A549 (cell line): ENCODE data around the gene MACROD1. TPM values are rescaled to one million over a fixed set of nuclear protein-coding genes. Genes with fewer than 3 reads are reported as not detected.

Source experiments
- ATAC-seq, 2 experiments: fragments of 200-7000 bp in 1 of 2; fragments of >200 bp in 1 of 2; cut with Nextera tagmentation in 1 of 2; cut with Tn5 transposase in 1 of 2; 3 replicates each; pipeline versions ENCODE4 v1.8.0 to v1.9.1; 2018 to 2020; ENCODE audit warnings: mild to moderate bottlenecking in 1 of 2, moderate library complexity in 1 of 2
- CTCF ChIA-PET: fragments of 300-600 bp; sonication (Branson Sonifier 250); formaldehyde crosslinking; extraction: SDS; loops from one replicate; lab custom pipeline; 2021; ENCODE audit warnings: antibody characterized with exemption, inconsistent platforms; lab: Yijun Ruan, JAX
- POLR2A ChIA-PET: fragments of 350-600 bp; formaldehyde crosslinking; extraction: SDS; loops from one replicate; lab custom pipeline; 2021; ENCODE audit warnings: antibody characterized with exemption, inconsistent platforms; lab: Yijun Ruan, JAX
- DNase-seq, 2 experiments: peaks; one replicate each; pipeline versions ENCODE4 v3.0.0 to v3.0.0-alpha.2; 2011 to 2016; ENCODE audit warnings: low read depth in 1 of 2, low spot score in 1 of 2
- FAIRE-seq: peaks from 2 replicates; lab custom pipeline; 2011; peaks lifted over from hg19 to GRCh38; lab: Jason Lieb, UNC
- H3K27ac ChIP-seq, 2 experiments: fragments of >200 bp; sonication (Bioruptor Twin); formaldehyde crosslinking; 3 replicates each; pipeline ENCODE4 v1.5.1; 2016 to 2017
- H3K4me1 ChIP-seq: fragments of >200 bp; sonication (Bioruptor Twin); formaldehyde crosslinking; 3 replicates; pipeline ENCODE4 v1.6.1; 2016
- H3K4me2 ChIP-seq: fragments of >200 bp; sonication (Bioruptor Twin); formaldehyde crosslinking; 3 replicates; pipeline ENCODE4 v1.6.1; 2016
- H3K4me3 ChIP-seq: fragments of >200 bp; sonication (Bioruptor Twin); formaldehyde crosslinking; 3 replicates; pipeline ENCODE4 v1.5.1; 2016
- H3K9me3 ChIP-seq: fragments of >200 bp; sonication (Bioruptor Twin); formaldehyde crosslinking; 3 replicates; pipeline ENCODE4 v1.6.1; 2016
- CEBPB ChIP-seq, 2 experiments: fragments of >200 bp in 1 of 2; sonication (Bioruptor Twin) in 1 of 2; formaldehyde crosslinking in 1 of 2; IDR thresholded peaks; 2 replicates each; pipeline ENCODE4 v1.6.1; 2012 to 2016
- CTCF ChIP-seq: fragments of >200 bp; sonication (Bioruptor Twin); formaldehyde crosslinking; IDR thresholded peaks from 3 replicates; pipeline ENCODE4 v1.5.1; 2016
- E2F6 ChIP-seq: IDR thresholded peaks from 2 replicates; pipeline ENCODE4 v1.6.1; 2012; ENCODE audit warnings: low read depth, borderline replicate concordance
- EHMT2 ChIP-seq: fragments of 200-600 bp; sonication (generic); IDR thresholded peaks from 2 replicates; pipeline ENCODE4 v1.6.1; 2016; ENCODE audit warnings: antibody characterized with exemption, low read depth, mild to moderate bottlenecking, moderate library complexity
- KDM1A ChIP-seq: fragments of 200-600 bp; sonication (generic); IDR thresholded peaks from 2 replicates; pipeline ENCODE4 v1.6.1; 2016; ENCODE audit warnings: low read depth, mild to moderate bottlenecking
- MAFK ChIP-seq: fragments of 450-650 bp; IDR thresholded peaks from 2 replicates; pipeline ENCODE4 v1.6.1; 2014; ENCODE audit not compliant: partially characterized antibody
- NFE2L2 ChIP-seq: fragments of 150-350 bp; conservative IDR thresholded peaks from 2 replicates; pipeline ENCODE4 v1.6.1; 2014; ENCODE audit warnings: low read length
- NPAS2 ChIP-seq: fragments of 250-450 bp; sonication (Bioruptor Pico); IDR thresholded peaks from 2 replicates; pipeline ENCODE4 v1.8.0; 2022; ENCODE audit warnings: mild to moderate bottlenecking, moderate library complexity, borderline replicate concordance
- NR3C1 ChIP-seq: fragments of >200 bp; sonication (Bioruptor Twin); formaldehyde crosslinking; IDR thresholded peaks from 3 replicates; pipeline ENCODE4 v1.6.1; 2017
- RAD21 ChIP-seq, 2 experiments: fragments of >200 bp in 1 of 2; sonication (Bioruptor Twin) in 1 of 2; formaldehyde crosslinking in 1 of 2; IDR thresholded peaks in 1 of 2; conservative IDR thresholded peaks in 1 of 2; 2 replicates in 1 of 2; 3 replicates in 1 of 2; pipeline ENCODE4 v1.6.1; 2012 to 2018; ENCODE audit warnings: inconsistent platforms in 1 of 2
- REST ChIP-seq: fragments of 200-600 bp; sonication (generic); IDR thresholded peaks from 2 replicates; pipeline ENCODE4 v1.6.1; 2016; ENCODE audit warnings: antibody characterized with exemption, mild to moderate bottlenecking, moderate library complexity
- RNF2 ChIP-seq: fragments of 200-600 bp; sonication (generic); IDR thresholded peaks from 2 replicates; pipeline ENCODE4 v1.6.1; 2016; ENCODE audit warnings: low read depth, mild to moderate bottlenecking, antibody characterized with exemption, moderate library complexity, borderline replicate concordance
- SMC3 ChIP-seq: fragments of >200 bp; sonication (Bioruptor Twin); formaldehyde crosslinking; IDR thresholded peaks from 3 replicates; pipeline ENCODE4 v1.6.1; 2018; ENCODE audit warnings: inconsistent platforms
- TFCP2L1 ChIP-seq: fragments of 250-450 bp; sonication (Bioruptor Pico); IDR thresholded peaks from 2 replicates; pipeline ENCODE4 v1.5.0; 2021; ENCODE audit warnings: mild to moderate bottlenecking
- ZNF302 ChIP-seq: fragments of 250-450 bp; sonication (Bioruptor Pico); IDR thresholded peaks from 2 replicates; pipeline ENCODE4 v1.9.0; 2021; ENCODE audit warnings: inconsistent platforms, mild to moderate bottlenecking, moderate library complexity
- WGBS: methylation state at CpG from one replicate; pipeline ENCODE4 v1.1.6; 2017; ENCODE audit errors: missing lambda C conversion rate; 5-methylcytosine and 5-hydroxymethylcytosine counted together
- polyA plus RNA-seq, 4 experiments: library from polyadenylated mRNA; depleted of rRNA in 3 of 4; stranded (reverse); fragments of >200 nt; fragmentation: RNase III in 1 of 4; extraction: RNeasy Plus Mini Kit Qiagen cat#74134 plus additional on column Dnase treatment in 1 of 4; gene quantifications; 2 replicates in 3 of 4; 3 replicates in 1 of 4; pipeline ENCODE4 v1.2.3, GENCODE V29; 2011 to 2017
- TF ChIP-seq, protein P1 (sequence below): fragments of 150-350 bp; IDR thresholded peaks from 2 replicates; pipeline ENCODE4 v1.6.1; 2014; ENCODE audit warnings: low read depth, mild to moderate bottlenecking, low read length
- TF ChIP-seq, protein P2 (sequence below): IDR thresholded peaks from 2 replicates; pipeline ENCODE4 v1.6.1; 2012
- TF ChIP-seq, protein P3 (sequence below): fragments of 250-450 bp; sonication (Bioruptor Pico); IDR thresholded peaks from 2 replicates; pipeline ENCODE4 v1.5.0; 2020; ENCODE audit warnings: low read depth, mild to moderate bottlenecking, moderate library complexity

MACROD1 gene
- polyA plus RNA-seq, 2 of the 4 experiments (the other 2 are of a cell fraction), result 15.1 to 16.6 TPM

- ChIA-PET CTCF (interaction anchor here (0.6 to 10.0 kb wide), 29 partner anchors 10 to 499 kb away, joined by 3 to 180 read pairs (median 5); partner anchors contain the start of genes COX8A, FERMT3, FLRT1 and MACROD1), POLR2A (interaction anchor here (1.0 kb wide), 1 partner anchor 10 kb away, joined by 3 read pairs; no protein-coding TSS in a partner anchor)
- Histone ChIP-seq H3K4me2 (peak overlapping the region; percentile 48), H3K4me3 (no peak overlapping the region), H3K27ac (no peak overlapping the region), H3K9me3 (no peaks in the 10 kb centered on the region), H3K4me1 (no peaks in the 10 kb centered on the region)
- peak; percentile 45 to 94 for DNase-seq
- FAIRE-seq, result no peak
- WGBS, result 32% methylated on average over 16 of the region's 23 CpGs
- peak; percentile 81 to 95 for ATAC-seq
- TF ChIP-seq MAFK (no peak), TFCP2L1 (no peak), NR3C1 (no peak), RAD21 (conservative IDR thresholded peaks at IDR 0.05 in 1 of 2, IDR thresholded peaks at IDR 0.05 in 1 of 2) (peak; percentile 72 to 79), EHMT2 (no peak), REST (no peak), CTCF (peak; percentile 93), SMC3 (peak; percentile 71), KDM1A (no peak), NFE2L2 (no peak), RNF2 (no peak), ZNF302 (CRISPR knock-in tag) (no peak)
- TF ChIP-seq, protein P1, sequence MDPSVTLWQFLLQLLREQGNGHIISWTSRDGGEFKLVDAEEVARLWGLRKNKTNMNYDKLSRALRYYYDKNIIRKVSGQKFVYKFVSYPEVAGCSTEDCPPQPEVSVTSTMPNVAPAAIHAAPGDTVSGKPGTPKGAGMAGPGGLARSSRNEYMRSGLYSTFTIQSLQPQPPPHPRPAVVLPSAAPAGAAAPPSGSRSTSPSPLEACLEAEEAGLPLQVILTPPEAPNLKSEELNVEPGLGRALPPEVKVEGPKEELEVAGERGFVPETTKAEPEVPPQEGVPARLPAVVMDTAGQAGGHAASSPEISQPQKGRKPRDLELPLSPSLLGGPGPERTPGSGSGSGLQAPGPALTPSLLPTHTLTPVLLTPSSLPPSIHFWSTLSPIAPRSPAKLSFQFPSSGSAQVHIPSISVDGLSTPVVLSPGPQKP, result no peak
- TF ChIP-seq, all 56 proteins: peak for 3
Observed at GRCh38 chr11:64152841-64153691, 12.8 kb downstream of the MACROD1 start.

- Histone ChIP-seq H3K4me2 (no peak overlapping the region), H3K9me3 (no peaks in the 10 kb centered on the region), H3K4me3 (no peak overlapping the region), H3K27ac (no peak overlapping the region), H3K4me1 (no peaks in the 10 kb centered on the region)
- CTCF ChIA-PET, result interaction anchor here (1.0 to 10.0 kb wide), 12 partner anchors 12 to 314 kb away, joined by 3 to 180 read pairs (median 12); partner anchors contain the start of genes FLRT1, MACROD1 and MARK2
- POLR2A ChIA-PET, result no interaction called here
- TF ChIP-seq E2F6, result no peak
- no peak for TF ChIP-seq CEBPB (IDR thresholded peaks at IDR 0.05)
- no peak for TF ChIP-seq NPAS2 (CRISPR knock-in tag)
- TF ChIP-seq, protein P2, sequence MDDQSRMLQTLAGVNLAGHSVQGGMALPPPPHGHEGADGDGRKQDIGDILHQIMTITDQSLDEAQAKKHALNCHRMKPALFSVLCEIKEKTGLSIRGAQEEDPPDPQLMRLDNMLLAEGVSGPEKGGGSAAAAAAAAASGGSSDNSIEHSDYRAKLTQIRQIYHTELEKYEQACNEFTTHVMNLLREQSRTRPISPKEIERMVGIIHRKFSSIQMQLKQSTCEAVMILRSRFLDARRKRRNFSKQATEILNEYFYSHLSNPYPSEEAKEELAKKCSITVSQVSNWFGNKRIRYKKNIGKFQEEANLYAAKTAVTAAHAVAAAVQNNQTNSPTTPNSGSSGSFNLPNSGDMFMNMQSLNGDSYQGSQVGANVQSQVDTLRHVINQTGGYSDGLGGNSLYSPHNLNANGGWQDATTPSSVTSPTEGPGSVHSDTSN, result no peak
- TF ChIP-seq, protein P3, sequence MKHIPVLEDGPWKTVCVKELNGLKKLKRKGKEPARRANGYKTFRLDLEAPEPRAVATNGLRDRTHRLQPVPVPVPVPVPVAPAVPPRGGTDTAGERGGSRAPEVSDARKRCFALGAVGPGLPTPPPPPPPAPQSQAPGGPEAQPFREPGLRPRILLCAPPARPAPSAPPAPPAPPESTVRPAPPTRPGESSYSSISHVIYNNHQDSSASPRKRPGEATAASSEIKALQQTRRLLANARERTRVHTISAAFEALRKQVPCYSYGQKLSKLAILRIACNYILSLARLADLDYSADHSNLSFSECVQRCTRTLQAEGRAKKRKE (CRISPR knock-in tag), result no peak
- 85% methylated on average over 8 of the region's 8 CpGs for WGBS
- ATAC-seq (no peak), DNase-seq (no peak), FAIRE-seq (no peak)
Observed at GRCh38 chr11:64151337-64151736, 14.6 kb downstream of the MACROD1 start.
